NK-92 treated with Interleukin-12 subunit alpha and Interleukin-12 subunit beta, amount 100 ng/mL, for 24 hours (cell line): ENCODE data around the gene NRARP.
"Not testable (repeated sequence)": the region's sequence is repeated elsewhere in the genome, so short reads cannot be mapped to it uniquely, and the experiment has no call there.

ENCODE experiments used
- DNase-seq: peaks from one replicate; lab custom pipeline; 2025; lab: John Stamatoyannopoulos, UW

The NRARP gene

GRCh38 chr9:137276473-137277328 is 25.4 kb downstream of the NRARP start:
- no peak for DNase-seq

DNA sequence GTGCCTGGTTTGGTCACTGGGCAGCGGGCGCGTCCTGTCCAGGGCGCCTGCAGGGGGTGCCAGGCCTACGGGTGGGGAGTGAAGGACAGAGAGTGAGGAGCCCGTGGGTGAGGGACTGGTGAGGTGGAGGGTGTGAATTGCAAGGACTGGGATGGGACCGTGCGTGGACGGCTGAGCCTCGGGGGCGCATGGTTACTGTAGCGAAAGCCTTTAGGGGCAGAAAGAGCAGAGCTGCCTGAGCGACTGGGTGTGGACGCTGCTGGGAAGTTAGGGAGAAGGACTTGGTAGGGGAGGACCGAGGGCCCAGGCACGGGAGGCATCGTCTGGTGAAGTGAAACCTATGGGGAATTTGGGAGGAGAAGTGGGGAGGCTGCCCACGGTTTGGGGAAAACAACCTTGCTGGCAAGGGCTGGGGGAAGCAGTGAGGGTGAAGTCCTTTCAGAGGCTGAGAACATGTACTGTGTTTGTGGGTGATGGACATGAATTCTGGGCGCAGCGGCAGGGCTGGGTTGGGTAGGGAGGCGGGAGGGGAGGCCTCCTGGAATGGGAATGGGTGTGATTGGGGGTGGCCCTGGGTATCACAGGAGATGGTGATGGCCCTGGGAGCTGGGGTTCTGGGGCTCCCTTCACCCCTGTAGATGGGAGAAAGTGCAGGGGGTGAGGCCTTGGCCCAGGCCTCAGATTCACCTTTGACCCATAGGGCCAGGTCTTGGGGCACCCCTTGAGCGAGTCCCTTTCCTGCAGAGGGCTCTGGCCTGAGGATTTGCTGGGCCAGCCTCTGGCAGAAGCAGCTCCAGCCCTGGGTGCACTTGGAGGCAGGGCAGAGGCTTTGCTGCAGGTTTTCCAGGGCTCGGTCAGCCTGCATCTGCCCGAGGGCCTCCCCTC is 26.2 kb downstream of the NRARP start:
- no peak for DNase-seq

DNA sequence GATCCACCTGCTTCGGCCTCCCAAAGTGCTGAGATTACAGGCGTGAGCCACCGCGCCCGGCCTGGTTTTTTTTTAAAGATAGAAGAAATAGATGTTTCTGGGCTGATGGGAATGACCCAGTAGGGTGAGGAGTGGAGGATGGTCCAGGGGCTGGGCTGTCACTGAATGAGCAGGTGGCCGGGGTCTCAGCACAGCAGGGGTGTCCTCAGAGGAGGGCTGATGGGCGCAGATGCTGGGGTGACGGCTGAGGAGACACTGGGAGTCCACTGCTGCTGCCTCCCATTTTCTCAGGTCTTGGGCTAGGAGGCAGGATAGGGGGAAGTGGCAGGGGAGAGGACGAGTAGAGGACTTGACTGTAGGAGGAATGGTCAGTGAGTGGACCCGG is 26.9 kb downstream of the NRARP start:
- DNase-seq, result no peak

DNA sequence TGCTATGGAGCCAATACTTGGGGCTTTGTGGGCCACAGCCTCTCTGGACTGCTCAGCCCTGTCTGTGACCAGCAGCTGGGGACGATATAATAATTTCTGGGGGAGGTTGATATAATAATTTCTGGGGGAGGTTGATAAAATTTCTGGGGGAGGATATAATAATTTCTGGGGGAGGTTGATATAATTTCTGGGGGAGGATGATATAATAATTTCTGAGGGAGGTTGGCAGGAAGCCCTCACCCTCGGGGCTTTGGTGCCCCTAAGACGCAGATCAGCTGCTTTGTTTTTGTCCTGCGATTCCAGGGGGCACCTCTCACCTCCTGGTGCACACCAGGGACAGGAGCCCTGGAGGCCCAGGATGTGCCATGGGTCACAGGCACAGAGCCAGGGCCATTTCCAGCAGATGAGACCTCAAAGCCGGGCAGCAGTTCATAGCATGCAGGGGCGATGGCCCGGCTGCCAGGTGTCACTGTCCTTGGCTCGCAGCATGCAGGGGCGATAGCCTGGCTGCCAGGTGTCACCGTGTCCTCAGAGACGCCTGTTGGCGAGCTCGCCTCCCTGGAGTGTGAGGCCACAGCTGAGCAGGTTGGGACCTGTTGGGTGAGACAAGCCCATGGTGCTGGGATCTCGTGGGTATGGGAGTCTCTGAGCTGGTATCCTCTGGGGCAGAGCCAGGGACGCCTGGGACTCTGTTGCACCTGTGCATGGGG is 28.3 kb downstream of the NRARP start:
- no peak for DNase-seq

DNA sequence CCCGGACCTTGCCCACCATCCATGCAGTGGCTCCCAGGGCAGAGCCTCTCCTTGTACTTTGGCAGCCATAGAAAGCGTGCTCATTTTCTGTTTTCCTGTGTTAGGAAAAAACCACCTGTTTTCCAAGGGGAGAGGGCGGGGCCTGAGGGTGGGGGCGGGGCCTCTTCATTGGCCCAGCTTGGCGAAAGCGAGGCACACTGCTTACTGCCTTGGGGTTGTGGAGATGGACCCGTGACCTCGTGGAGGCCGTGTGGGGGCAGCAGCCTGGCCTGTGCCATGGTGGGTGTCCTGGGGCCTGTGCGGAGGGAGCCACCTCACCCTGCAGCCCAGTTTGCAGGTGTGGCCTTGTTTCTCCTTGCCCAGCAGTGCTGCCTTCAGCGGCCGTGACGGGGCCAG is 29.0 kb downstream of the NRARP start:
- DNase-seq, result no peak

- DNase-seq, result no peak
Measured at GRCh38 chr9:137272241-137273094, 29.6 kb downstream of the NRARP start.

- no peak for DNase-seq
Measured at GRCh38 chr9:137271696-137272076, 30.4 kb downstream of the NRARP start.

- no peak for DNase-seq
Measured at GRCh38 chr9:137270929-137271695, 31.0 kb downstream of the NRARP start.

- no peak for DNase-seq
Measured at GRCh38 chr9:137269231-137269772, 32.8 kb downstream of the NRARP start.

GRCh38 chr9:137268538-137269201 is 33.4 kb downstream of the NRARP start:
- no peak for DNase-seq

GRCh38 chr9:137267933-137268355 is 34.1 kb downstream of the NRARP start:
- DNase-seq, result no peak

DNA sequence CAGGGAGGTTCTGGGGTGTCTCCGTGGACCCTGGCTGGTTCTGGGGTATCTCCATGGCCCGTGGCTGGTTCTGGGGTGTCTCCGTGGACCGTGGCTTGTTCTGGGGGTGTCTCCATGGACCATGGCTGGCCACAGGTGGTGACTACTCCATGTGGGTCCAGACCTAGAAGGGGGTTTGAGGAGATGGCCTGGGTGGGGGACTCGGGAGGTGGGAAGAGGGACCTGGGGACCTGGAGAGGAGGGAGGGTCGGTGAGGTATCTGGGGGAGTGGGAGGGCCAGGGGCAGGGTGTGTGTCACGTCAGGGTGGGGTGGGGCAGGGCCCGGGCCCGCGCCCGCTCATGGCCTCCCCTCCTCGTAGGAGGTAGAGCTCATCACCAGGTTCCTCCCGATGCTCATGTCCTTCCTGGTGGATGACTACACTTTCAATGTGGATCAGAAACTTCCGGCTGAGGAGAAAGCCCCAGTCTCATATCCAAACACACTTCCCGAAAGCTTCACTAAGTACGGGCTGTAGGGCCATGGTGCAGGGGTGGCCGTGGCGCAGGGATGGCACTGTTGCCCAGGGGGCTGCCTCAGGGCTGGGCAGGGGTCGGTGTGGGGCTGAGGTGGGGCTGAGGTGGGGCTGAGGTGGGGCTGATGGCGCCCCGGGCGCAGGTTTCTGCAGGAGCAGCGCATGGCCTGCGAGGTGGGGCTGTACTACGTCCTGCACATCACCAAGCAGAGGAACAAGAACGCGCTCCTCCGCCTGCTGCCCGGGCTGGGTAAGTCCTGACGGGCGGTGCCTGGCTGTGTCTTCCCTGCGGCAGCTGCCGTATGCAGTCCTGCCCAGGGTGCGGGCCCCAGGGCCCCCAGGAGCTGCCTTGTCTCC is 35.3 kb downstream of the NRARP start:
- DNase-seq, result no peak

DNA sequence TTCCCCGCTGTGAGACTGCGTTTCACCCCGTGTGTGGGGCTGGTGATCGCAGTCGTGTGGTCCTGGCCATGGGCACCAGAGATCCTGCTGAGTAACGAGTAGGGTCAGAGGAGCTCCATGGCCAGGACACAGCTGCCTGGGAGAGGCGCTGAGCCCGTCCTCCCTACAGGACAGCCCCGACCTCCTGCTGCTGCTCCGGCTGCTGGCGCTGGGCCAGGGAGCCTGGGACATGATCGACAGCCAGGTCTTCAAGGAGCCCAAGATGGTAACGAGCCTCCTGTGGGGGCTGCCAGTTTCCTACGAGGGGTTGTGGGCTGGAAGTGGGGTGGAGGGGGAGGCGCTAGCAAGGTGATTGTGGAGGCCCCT is 35.9 kb downstream of the NRARP start:
- no peak for DNase-seq

DNA sequence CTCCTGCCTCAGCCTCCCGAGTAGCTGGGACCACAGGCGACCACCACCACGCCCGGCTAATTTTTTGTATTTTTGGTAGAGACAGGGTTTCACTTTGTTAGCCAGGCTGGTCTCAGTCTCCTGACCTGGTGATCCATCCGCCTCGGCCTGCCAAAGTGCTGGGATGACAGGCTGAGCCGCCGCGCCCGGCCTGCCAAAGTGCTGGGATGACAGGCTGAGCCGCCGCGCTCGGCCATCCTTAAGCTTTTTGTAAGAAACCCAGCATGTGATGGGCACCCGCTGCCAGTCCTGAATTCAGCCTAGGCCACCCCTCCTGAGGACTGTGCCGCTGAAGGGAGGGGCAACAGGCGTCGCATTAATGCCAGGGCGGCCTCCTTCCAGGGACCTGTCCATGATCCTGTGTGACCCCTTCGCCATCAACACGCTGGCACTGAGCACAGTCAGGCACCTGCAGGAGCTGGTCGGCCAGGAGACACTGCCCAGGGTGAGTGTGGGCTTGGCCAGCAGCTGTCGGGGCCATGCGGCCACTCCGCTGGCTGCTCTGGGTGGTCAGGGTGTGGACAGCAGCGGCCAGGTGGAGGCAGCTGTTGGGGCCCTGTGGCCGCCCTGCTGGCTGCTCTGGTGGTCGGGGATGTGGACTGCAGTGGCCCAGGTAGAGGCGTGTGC is 36.4 kb downstream of the NRARP start:
- no peak for DNase-seq

- DNase-seq, result no peak
Measured at GRCh38 chr9:137264067-137264466, 38.0 kb downstream of the NRARP start.

- no peak for DNase-seq
Measured at GRCh38 chr9:137263506-137263905, 38.6 kb downstream of the NRARP start.

DNA sequence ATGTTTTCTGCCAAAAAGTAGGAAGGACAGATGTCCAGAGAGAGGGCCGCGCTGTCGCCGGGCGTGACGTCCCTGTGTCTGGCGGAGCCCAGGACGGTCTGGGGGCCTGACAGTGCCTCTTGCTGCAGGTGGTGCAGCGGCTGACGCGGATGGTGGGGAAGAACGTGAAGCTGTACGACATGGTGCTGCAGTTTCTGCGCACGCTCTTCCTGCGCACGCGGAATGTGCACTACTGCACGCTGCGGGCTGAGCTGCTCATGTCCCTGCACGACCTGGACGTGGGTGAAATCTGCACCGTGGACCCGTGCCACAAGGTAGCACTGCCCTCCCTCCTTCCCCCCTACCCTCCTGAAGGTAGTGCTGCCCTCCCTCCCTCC is 39.2 kb downstream of the NRARP start:
- no peak for DNase-seq

- not testable (repeated sequence) for DNase-seq
Measured at GRCh38 chr9:137262173-137262908, 39.7 kb downstream of the NRARP start.
